NCI-H1417 treated with DMSO at 0.1 percent for 48 hours (cell line): ENCODE results near the gene ATG10.
"Not testable (repeated sequence)": the region's sequence is repeated elsewhere in the genome, so short reads cannot be mapped to it uniquely, and the experiment has no call there.

Source experiments
- DNase-seq: peaks from one replicate; lab custom pipeline; 2025; lab: John Stamatoyannopoulos, UW

ATG10 gene

DNA sequence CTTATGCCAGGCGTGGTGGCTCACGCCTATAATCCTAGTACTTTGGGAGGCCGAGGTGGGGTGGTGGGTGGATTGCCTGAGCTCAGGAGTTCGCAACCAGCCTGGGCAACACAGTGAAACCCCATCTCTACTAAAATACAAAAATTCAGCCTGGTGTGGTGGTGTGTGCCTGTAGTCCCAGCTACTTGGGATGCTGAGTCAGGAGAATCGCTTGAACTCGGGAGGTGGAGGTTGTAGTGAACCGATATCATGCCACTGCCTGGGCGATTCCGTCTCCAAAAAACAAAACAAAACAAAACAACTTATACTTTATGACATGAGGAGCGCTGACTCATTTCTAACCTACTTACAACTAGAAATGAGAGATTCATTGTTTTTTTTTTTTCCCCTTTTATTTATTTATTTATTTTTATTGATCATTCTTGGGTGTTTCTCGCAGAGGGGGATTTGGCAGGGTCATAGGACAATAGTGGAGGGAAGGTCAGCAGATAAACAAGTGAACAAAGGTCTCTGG is 10.4 kb downstream of the ATG10 start:
- not testable (repeated sequence) for DNase-seq

GRCh38 chr5:81983148-81983547 is 11.3 kb downstream of the ATG10 start:
- DNase-seq = not testable (repeated sequence)

DNA sequence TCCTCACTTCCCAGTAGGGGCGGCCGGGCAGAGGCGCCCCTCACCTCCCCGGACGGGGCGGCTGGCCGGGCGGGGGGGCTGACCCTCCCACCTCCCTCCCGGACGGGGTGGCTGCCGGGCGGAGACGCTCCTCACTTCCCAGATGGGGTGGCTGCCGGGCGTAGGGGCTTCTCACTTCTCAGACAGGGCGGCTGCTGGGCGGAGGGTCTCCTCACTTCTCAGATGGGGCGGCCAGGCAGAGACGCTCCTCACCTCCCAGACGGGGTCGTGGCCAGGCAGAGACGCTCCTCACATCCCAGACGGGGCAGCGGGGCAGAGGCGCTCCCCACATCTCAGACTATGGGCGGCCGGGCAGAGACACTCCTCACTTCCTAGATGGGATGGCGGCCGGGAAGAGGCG is 11.7 kb downstream of the ATG10 start:
- not testable (repeated sequence) for DNase-seq

DNA sequence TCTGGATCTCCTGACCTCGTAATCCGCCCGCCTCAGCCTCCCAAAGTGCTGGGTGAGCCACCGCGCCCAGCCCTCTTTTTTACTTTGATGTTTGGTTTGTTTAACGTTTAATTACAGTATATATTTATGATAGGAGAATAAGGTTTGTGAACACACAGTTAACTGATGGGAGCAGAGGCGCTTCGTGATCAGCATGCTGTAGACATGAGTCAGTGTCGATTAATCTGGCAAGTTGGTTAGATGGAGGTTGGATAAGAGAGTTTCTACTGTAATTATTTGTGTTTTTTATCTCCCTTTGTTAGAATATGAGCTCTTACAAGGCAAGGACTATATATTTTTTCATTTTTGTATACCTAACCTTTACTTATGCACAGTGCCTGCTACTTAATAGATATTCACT is 14.3 kb downstream of the ATG10 start:
- no peak for DNase-seq

DNA sequence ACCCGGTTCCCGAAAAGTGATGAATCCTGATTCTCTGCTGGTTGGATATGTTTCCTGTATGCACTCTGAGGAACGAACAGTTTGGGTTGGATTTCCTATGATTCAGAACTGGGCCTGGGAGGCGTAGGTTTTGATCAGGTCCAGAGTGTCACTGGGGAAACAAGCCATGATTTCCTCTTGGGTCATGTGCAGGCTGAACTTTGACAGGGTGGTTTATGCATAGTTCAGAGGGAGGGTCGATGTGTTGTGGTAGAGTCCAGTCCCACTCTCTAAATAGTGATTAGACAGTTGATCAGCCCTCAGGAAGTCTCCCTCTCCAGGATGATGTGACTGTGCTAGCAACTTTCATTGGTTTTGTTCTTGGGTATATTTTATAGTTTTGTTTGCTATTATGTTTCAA is 17.4 kb downstream of the ATG10 start:
- DNase-seq = no peak

DNA sequence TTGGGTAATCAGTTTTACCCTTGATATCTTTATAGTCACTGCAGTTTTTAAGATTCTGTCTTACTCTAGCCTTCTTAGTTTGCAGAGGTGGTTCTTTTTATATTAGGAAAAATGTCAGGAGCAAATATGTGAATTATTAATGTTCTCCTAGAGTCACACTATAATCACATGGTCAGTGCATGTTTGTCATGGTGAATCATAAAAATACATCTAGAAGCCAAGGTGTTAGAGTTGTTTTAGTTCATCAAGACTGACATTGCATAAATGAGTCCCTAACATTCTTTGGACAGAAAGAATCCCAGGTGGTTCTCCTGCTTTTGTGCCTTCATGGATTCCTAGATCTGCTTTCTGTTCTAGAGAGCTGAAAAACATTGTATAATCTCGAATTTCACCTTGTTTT is 22.9 kb downstream of the ATG10 start:
- no peak for DNase-seq

DNA sequence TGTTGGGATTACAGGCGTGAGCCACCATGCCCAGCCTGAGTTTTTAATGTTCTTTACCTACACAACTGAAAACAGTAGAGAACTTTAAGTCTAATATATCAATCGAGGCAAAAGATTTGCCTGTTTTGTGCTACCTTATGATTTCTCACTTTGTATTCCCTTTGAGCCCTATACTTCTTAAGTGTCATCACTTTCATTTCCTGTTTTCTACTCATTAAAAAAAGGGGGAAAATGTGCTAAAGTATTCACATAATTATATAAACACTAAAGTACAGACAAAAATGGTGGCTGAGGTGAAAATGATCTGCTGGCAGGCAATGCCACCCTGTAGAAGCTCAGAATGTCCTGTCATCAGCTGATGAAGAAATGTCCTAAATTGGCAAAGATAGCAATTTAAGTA is 23.6 kb downstream of the ATG10 start:
- DNase-seq = no peak

- DNase-seq = no peak
Measured at GRCh38 chr5:82004511-82004910, 32.7 kb downstream of the ATG10 start.

DNA sequence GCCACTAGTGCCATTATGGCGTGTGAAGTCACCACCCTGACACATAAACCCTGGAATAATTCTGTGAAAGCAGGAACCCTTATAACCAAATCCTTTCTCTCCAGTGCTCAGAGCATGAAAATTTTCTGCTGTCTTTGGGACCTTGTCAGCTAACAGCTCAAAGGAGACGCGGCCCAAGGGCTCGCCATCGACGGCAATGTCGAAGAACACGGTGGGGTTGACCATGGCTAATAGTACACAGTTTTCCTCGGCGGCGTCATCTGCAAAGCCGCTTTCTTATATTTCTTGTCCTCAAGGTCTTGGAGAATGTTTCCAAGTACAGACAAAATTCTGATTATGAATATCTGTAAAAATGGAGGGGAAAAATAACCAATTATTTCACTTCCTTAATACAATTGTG is 38.0 kb downstream of the ATG10 start:
- DNase-seq = not testable (repeated sequence)

GRCh38 chr5:82010696-82011095 is 38.9 kb downstream of the ATG10 start:
- DNase-seq = no peak

GRCh38 chr5:82011761-82012160 is 39.9 kb downstream of the ATG10 start:
- no peak for DNase-seq

DNA sequence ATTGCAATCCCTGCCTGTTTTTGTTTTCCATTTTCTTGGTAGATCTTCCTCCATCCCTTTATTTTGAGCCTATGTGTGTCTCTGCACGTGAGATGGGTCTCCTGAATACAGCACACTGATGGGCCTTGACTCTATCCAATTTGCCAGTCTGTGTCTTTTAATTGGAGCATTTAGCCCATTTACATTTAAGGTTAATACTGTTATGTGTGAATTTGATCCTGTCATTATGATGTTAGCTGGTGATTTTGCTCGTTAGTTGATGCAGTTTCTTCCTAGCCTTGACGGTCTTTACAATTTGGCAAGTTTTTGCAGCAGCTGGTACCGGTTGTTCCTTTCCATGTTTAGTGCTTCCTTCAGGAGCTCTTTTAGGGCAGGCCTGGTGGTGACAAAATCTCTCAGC is 42.8 kb downstream of the ATG10 start:
- not testable (repeated sequence) for DNase-seq

GRCh38 chr5:82018462-82018861 is 46.6 kb downstream of the ATG10 start:
- DNase-seq = no peak

DNA sequence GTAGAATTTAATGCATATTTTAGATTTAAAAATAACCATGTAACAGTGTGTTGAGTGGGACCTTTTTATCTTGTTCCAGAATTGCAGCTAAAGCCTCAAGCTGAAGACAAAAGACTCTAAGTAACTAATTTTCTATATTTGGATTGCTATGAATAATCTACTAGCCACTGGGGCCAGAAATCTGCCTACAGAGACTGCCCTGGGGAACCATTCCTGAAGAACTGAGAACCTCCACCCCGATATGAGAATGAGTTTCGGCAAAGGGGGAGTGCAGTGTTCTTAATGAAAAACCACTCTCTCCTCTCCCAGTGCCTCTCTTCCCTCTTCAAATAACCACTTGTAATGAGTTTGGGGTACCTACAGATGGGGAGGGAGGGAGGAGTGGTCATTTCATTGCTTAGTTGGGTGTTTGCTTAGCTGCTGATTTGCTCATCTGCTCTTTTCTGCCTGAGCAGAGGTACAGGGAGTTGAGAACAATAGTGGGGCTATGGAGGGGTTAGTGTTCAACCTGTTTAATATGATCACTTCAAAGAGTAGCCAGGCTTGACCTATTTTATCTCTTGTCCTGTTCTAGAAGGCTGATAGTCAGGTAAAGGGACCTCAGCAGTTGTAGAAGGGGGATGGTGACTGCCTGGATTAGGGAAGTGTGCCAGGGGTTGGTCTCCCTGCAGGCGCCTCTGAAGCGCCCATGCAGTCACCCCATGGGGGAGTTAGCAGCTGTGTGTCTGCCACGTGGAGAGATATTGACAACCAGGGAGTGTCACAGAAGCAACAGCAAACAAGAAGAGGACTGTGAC is 47.7 kb downstream of the ATG10 start:
- peak; percentile 17 for DNase-seq

DNA sequence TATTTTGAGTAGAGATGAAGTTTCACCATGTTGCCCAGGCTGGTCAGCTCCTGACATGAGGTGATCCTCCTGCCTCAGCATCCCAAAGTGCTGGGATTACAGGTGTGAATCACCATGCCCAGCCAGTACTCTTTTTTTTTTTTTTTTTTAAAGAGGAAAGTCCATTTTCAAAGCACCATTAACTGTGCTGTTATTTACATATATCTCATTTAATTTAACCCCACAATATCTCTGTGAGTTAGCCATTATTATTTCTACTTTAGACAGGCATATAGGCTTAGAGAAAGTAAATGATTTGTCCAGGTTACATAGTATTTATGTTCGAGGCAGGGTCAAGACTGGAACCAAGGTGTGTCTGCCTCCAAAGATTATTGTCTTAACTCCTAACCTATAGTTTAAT is 50.7 kb downstream of the ATG10 start:
- DNase-seq = no peak

GRCh38 chr5:82023644-82024043 is 51.8 kb downstream of the ATG10 start:
- no peak for DNase-seq

DNA sequence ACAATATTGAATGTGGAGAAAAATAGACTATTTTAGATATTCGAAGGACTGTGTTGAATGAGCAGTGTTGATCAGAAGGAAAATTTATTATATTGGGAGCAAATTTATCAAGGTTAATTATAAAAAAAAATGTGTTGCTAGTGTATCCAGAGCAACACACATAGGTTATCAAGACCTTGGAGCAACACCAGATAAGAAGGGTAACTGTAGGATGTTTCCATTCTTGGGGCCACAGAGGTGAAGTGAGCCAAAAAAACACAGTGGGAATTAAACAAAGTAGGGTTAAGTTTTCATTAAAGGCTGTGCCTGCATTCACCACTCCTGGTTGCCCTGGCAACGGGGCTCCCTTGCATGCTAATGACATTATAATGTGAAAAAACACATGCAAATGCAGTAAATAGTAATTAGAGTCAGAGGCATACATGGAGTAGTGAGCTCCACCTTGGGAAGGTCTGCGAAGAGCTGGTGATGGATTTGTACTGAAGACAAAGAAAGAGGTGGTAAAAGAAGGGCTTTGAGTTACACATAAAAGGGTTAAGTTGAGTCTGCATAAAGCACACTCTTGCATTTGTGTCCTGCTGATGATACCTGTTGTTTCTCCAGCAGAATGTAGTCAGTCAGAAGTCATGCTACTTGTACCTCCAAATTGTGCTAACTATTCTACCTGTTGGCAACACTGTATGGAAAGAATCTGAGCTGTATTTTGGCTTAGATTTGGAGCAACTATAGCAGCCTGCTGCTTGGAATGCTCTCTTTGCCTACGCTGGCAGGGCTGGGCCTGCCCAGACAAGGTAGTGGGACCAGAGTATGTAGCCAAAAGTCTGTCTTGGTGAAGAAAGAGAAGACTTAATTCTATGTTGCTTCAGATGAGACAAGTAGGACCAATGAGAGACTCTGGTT is 59.6 kb downstream of the ATG10 start:
- no peak for DNase-seq

GRCh38 chr5:82042894-82043293 is 71.1 kb downstream of the ATG10 start:
- DNase-seq = not testable (repeated sequence)

- DNase-seq = no peak
Measured at GRCh38 chr5:82044010-82044409, 72.2 kb downstream of the ATG10 start.

DNA sequence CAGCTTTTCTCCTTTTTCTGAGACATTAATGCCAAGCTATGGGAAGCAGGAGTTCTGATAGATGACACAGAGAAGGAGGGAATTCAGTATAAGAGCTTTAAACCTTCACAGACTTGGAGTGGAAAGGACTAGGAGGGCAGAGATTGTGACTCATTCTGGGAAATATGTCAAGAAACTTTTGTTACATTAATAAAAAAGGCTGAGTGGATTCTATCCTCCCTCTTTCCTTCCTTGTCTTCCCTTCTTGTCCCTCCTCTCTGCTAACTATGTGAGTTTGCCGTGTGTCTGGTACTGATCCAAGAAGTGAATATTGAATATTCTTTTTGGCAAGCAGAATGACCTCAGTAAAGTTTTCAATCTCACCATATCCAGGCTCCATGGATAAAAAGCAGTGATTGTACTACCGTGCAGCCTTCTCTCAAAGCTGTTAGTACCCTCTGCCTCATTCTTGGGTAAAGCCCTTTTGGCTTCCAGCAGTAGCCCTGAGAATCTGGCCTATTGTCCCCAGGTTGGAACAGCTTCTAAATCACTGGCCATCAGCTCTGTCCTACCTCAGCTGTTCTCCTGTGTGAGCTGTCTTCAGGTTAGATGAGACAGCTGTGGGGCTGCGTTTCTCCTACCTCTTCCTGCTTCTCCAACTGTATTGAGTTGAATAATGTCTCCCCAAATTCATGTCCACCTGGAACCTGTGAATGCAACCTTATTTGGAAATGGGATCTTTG is 73.9 kb downstream of the ATG10 start:
- DNase-seq = no peak

- DNase-seq = no peak
Measured at GRCh38 chr5:82046276-82046647, 74.4 kb downstream of the ATG10 start.

DNA sequence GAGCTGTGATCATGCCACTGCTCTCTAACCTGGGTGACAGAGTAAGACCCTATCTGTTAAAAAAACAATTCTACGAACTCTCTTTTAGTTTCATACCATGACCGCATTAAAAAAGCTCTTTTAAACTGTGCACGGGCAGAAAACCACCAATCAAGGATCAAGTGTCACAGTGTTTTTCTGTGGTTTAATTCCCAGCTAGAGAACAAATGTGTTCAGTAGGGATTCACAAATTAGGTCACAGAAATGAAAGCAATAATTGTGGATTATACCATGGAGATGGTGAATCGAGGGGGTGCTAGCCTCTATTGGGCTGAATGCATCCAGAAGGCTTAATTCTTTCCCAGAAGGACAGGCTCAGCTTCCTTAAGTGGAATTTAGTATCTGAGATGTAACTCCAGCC is 79.1 kb downstream of the ATG10 start:
- no peak for DNase-seq
